Transverse colon (tissue), 4 donors: ENCODE results near the gene C2CD2L. TPM values are rescaled to one million over a fixed set of nuclear protein-coding genes. Genes with fewer than 3 reads are reported as not detected.

ENCODE experiments used
- DNase-seq: peaks from one replicate; pipeline ENCODE4 v3.0.0-alpha.2; 2019
- H3K27ac ChIP-seq, 4 donors: fragments of 200-600 bp; sonication (generic); 2 replicates each; pipeline ENCODE4 v1.5.1; 2016 to 2018; ENCODE audit warnings: inconsistent platforms in 4 of 4
- H3K27me3 ChIP-seq: fragments of 200-600 bp; sonication (generic); 2 replicates; pipeline ENCODE4 v1.5.1; 2017; ENCODE audit warnings: inconsistent platforms
- H3K36me3 ChIP-seq, 4 donors: fragments of 200-600 bp; sonication (generic); 2 replicates each; pipeline ENCODE4 v1.5.1; 2017 to 2019; ENCODE audit warnings: inconsistent platforms in 4 of 4
- H3K4me1 ChIP-seq, 4 donors: fragments of 200-600 bp; sonication (generic); 2 replicates each; pipeline ENCODE4 v1.5.1; 2017 to 2020; ENCODE audit warnings: inconsistent platforms in 4 of 4
- H3K4me3 ChIP-seq, 4 donors: fragments of 200-600 bp; sonication (generic); 1 replicate in 1 of 4; 2 replicates in 3 of 4; pipeline versions ENCODE4 v1.5.1 to v1.6.1; 2017 to 2019; ENCODE audit warnings: inconsistent platforms in 4 of 4
- H3K9me3 ChIP-seq, 2 donors: fragments of 200-600 bp; sonication (generic); 2 replicates each; pipeline ENCODE4 v1.5.1; 2017 to 2019; ENCODE audit warnings: inconsistent platforms in 2 of 2
- CTCF ChIP-seq, 5 experiments: fragments of 200-600 bp in 3 of 5; fragments of 450-650 bp in 2 of 5; sonication (generic) in 3 of 5; IDR thresholded peaks; 1 replicate in 2 of 5; 2 replicates in 3 of 5; pipeline ENCODE4 v1.5.1; 2016 to 2017; ENCODE audit warnings: antibody characterized with exemption in 5 of 5, inconsistent platforms in 3 of 5, mild to moderate bottlenecking in 2 of 5, moderate library complexity in 1 of 5
- EP300 ChIP-seq: sonication (generic); formaldehyde crosslinking; IDR thresholded peaks from one replicate; pipeline ENCODE4 v1.6.1; 2017; ENCODE audit warnings: antibody characterized with exemption, low read depth
- POLR2A ChIP-seq: fragments of 450-650 bp; IDR thresholded peaks from one replicate; pipeline ENCODE4 v1.6.1; 2016; ENCODE audit warnings: antibody characterized with exemption, mild to moderate bottlenecking, moderate library complexity
- POLR2AphosphoS5 ChIP-seq, 3 donors: sonication (generic); formaldehyde crosslinking; IDR thresholded peaks; one replicate each; pipeline ENCODE4 v1.6.1; 2016; ENCODE audit warnings: antibody characterized with exemption in 3 of 3
- WGBS, 2 donors: methylation state at CpG; one replicate each; pipeline ENCODE4 v1.1.5; 2018; ENCODE audit warnings: low coverage in 1 of 2; 5-methylcytosine and 5-hydroxymethylcytosine counted together
- in situ Hi-C, 4 donors: fragments of 200-750 bp; cut with MboI; loops; one replicate each; pipeline versions ENCODE4 v1.15.0 to v1.15.1; 2017; ENCODE audit warnings: low sequenced_read_pairs in 3 of 4, low pct_ligation_motif_present in 1 of 4, low pct_unique_long_range_greater_than_20kb in 1 of 4
- intact Hi-C: fragments of 100-400 bp; cut with DNase I; formaldehyde crosslinking; loops from one replicate; pipeline ENCODE4 v1.15.1; 2023; ENCODE audit warnings: low total_unique reads
- total RNA-seq, 4 donors: library from RNA; depleted of rRNA; stranded (reverse); fragments of >200 nt; gene quantifications; one replicate each; pipeline ENCODE4 v1.1.0, GENCODE V29; 2016

The C2CD2L gene
- total RNA-seq, 4 donors from 2014 or later, result 11.5 to 56.9 (median 32.7) TPM

GRCh38 chr11:119155733-119156492 lies 48.8 kb downstream of the C2CD2L start:
- H3K27me3 ChIP-seq, result peaks cover 11% of the 10 kb centered on the region
- in situ Hi-C loops, result no loop called here
- intact Hi-C loops, result no loop called here
- no peak overlapping the region for H3K27ac ChIP-seq
- no peak for TF ChIP-seq EP300
- TF ChIP-seq POLR2A, result no peak
- peak in 2 of 5 experiments; percentile 9 to 11 for TF ChIP-seq CTCF (IDR thresholded peaks at IDR 0.05)
- no peak for TF ChIP-seq POLR2AphosphoS5 (IDR thresholded peaks at IDR 0.05)
- no peaks in the 10 kb centered on the region for H3K9me3 ChIP-seq
- peak; percentile 41 for DNase-seq
- H3K4me3 ChIP-seq, result no peak overlapping the region
- H3K36me3 ChIP-seq, result no peaks in the 10 kb centered on the region
- H3K4me1 ChIP-seq, result no peaks in the 10 kb centered on the region
- 33 to 36% methylated on average over 4 to 8 of the region's 8 CpGs for WGBS, 2 donors

GRCh38 chr11:119156496-119156895 lies 49.4 kb downstream of the C2CD2L start:
- TF ChIP-seq CTCF (IDR thresholded peaks at IDR 0.05) (no peak), POLR2AphosphoS5 (IDR thresholded peaks at IDR 0.05) (no peak), POLR2A (no peak), EP300 (no peak)
- in situ Hi-C loops, result no loop called here
- Histone ChIP-seq H3K36me3 (no peaks in the 10 kb centered on the region), H3K4me3 (no peak overlapping the region), H3K9me3 (no peaks in the 10 kb centered on the region), H3K27me3 (peaks cover 8% of the 10 kb centered on the region), H3K4me1 (no peaks in the 10 kb centered on the region), H3K27ac (no peak overlapping the region)
- DNase-seq, result no peak
- intact Hi-C loops, result no loop called here
- 82 to 100% methylated on average over 2 to 10 of the region's 10 CpGs for WGBS, 2 donors

- H3K36me3 ChIP-seq, result no peaks in the 10 kb centered on the region
- H3K9me3 ChIP-seq, result no peaks in the 10 kb centered on the region
- no peak overlapping the region for H3K4me3 ChIP-seq
- intact Hi-C loops (no loop called here), in situ Hi-C loops (no loop called here)
- TF ChIP-seq EP300 (no peak), CTCF (IDR thresholded peaks at IDR 0.05) (no peak), POLR2A (no peak), POLR2AphosphoS5 (IDR thresholded peaks at IDR 0.05) (no peak)
- WGBS, 2 donors, result 46 to 80% methylated on average over 1 to 3 of the region's 3 CpGs
- peaks cover 8% of the 10 kb centered on the region for H3K27me3 ChIP-seq
- H3K27ac ChIP-seq, result no peak overlapping the region
- DNase-seq, result no peak
- no peaks in the 10 kb centered on the region for H3K4me1 ChIP-seq
These were observed 49.9 kb downstream of the C2CD2L start for GRCh38 chr11:119157063-119157462.

GRCh38 chr11:119158467-119158866 lies 51.3 kb downstream of the C2CD2L start:
- Histone ChIP-seq H3K4me3 (no peak overlapping the region), H3K36me3 (no peaks in the 10 kb centered on the region), H3K27me3 (peaks cover 8% of the 10 kb centered on the region), H3K4me1 (no peaks in the 10 kb centered on the region), H3K27ac (no peak overlapping the region), H3K9me3 (no peaks in the 10 kb centered on the region)
- intact Hi-C loops, result no loop called here
- WGBS, 2 donors, result 92% methylated on average over 6 to 13 of the region's 13 CpGs
- no peak for DNase-seq
- in situ Hi-C loops, result no loop called here
- no peak for TF ChIP-seq POLR2A
- no peak for TF ChIP-seq EP300
